Transverse colon (tissue), 4 donors: Measurements from ENCODE around the gene ATG9A. TPM values are rescaled to one million over a fixed set of nuclear protein-coding genes. Genes with fewer than 3 reads are reported as not detected.

Experiments
- DNase-seq: peaks from one replicate; pipeline ENCODE4 v3.0.0-alpha.2; 2019
- H3K27ac ChIP-seq, 4 donors: fragments of 200-600 bp; sonication (generic); 2 replicates each; pipeline ENCODE4 v1.5.1; 2016 to 2018; ENCODE audit warnings: inconsistent platforms in 4 of 4
- H3K27me3 ChIP-seq: fragments of 200-600 bp; sonication (generic); 2 replicates; pipeline ENCODE4 v1.5.1; 2017; ENCODE audit warnings: inconsistent platforms
- H3K36me3 ChIP-seq, 4 donors: fragments of 200-600 bp; sonication (generic); 2 replicates each; pipeline ENCODE4 v1.5.1; 2017 to 2019; ENCODE audit warnings: inconsistent platforms in 4 of 4
- H3K4me1 ChIP-seq, 4 donors: fragments of 200-600 bp; sonication (generic); 2 replicates each; pipeline ENCODE4 v1.5.1; 2017 to 2020; ENCODE audit warnings: inconsistent platforms in 4 of 4
- H3K4me3 ChIP-seq, 4 donors: fragments of 200-600 bp; sonication (generic); 1 replicate in 1 of 4; 2 replicates in 3 of 4; pipeline versions ENCODE4 v1.5.1 to v1.6.1; 2017 to 2019; ENCODE audit warnings: inconsistent platforms in 4 of 4
- H3K9me3 ChIP-seq, 2 donors: fragments of 200-600 bp; sonication (generic); 2 replicates each; pipeline ENCODE4 v1.5.1; 2017 to 2019; ENCODE audit warnings: inconsistent platforms in 2 of 2
- CTCF ChIP-seq, 5 experiments: fragments of 200-600 bp in 3 of 5; fragments of 450-650 bp in 2 of 5; sonication (generic) in 3 of 5; IDR thresholded peaks; 1 replicate in 2 of 5; 2 replicates in 3 of 5; pipeline ENCODE4 v1.5.1; 2016 to 2017; ENCODE audit warnings: antibody characterized with exemption in 5 of 5, inconsistent platforms in 3 of 5, mild to moderate bottlenecking in 2 of 5, moderate library complexity in 1 of 5
- EP300 ChIP-seq: sonication (generic); formaldehyde crosslinking; IDR thresholded peaks from one replicate; pipeline ENCODE4 v1.6.1; 2017; ENCODE audit warnings: antibody characterized with exemption, low read depth
- POLR2A ChIP-seq: fragments of 450-650 bp; IDR thresholded peaks from one replicate; pipeline ENCODE4 v1.6.1; 2016; ENCODE audit warnings: antibody characterized with exemption, mild to moderate bottlenecking, moderate library complexity
- POLR2AphosphoS5 ChIP-seq, 3 donors: sonication (generic); formaldehyde crosslinking; IDR thresholded peaks; one replicate each; pipeline ENCODE4 v1.6.1; 2016; ENCODE audit warnings: antibody characterized with exemption in 3 of 3
- WGBS, 2 donors: methylation state at CpG; one replicate each; pipeline ENCODE4 v1.1.5; 2018; ENCODE audit warnings: low coverage in 1 of 2; 5-methylcytosine and 5-hydroxymethylcytosine counted together
- in situ Hi-C, 4 donors: fragments of 200-750 bp; cut with MboI; loops; one replicate each; pipeline versions ENCODE4 v1.15.0 to v1.15.1; 2017; ENCODE audit warnings: low sequenced_read_pairs in 3 of 4, low pct_ligation_motif_present in 1 of 4, low pct_unique_long_range_greater_than_20kb in 1 of 4
- intact Hi-C: fragments of 100-400 bp; cut with DNase I; formaldehyde crosslinking; loops from one replicate; pipeline ENCODE4 v1.15.1; 2023; ENCODE audit warnings: low total_unique reads
- total RNA-seq, 4 donors: library from RNA; depleted of rRNA; stranded (reverse); fragments of >200 nt; gene quantifications; one replicate each; pipeline ENCODE4 v1.1.0, GENCODE V29; 2016

The ATG9A gene
- total RNA-seq, 4 donors from 2014 or later: 73.2 to 243 (median 82.7) TPM

- no peaks in the 10 kb centered on the region for H3K9me3 ChIP-seq
- no peak overlapping the region for H3K4me3 ChIP-seq
- peak overlapping the region; percentile 47 to 79 (median 74) for H3K27ac ChIP-seq
- peaks cover 0 to 41% (median 9%) of the 10 kb centered on the region in 4 donors for H3K36me3 ChIP-seq
- peak; percentile 38 for DNase-seq
- H3K27me3 ChIP-seq: no peaks in the 10 kb centered on the region
- intact Hi-C loops (no loop called here), in situ Hi-C loops (no loop called here)
- 53 to 85% methylated on average over 3 to 6 of the region's 6 CpGs for WGBS, 2 donors
- peaks cover 9 to 50% (median 24%) of the 10 kb centered on the region in 4 donors for H3K4me1 ChIP-seq
- TF ChIP-seq POLR2A (no peak), POLR2AphosphoS5 (IDR thresholded peaks at IDR 0.05) (peak in 2 of 3 donors; percentile 40 to 59)
Measured at GRCh38 chr2:219183151-219183772, 46.2 kb downstream of the ATG9A start.

GRCh38 chr2:219182331-219183150, 46.9 kb downstream of the ATG9A start:
- H3K9me3 ChIP-seq: no peaks in the 10 kb centered on the region
- WGBS, 2 donors: 70 to 90% methylated on average over 2 to 8 of the region's 8 CpGs
- in situ Hi-C loops: no loop called here
- peak overlapping the region; percentile 47 to 79 (median 74) for H3K27ac ChIP-seq
- intact Hi-C loops: no loop called here
- no peaks in the 10 kb centered on the region for H3K27me3 ChIP-seq
- TF ChIP-seq POLR2A (no peak), CTCF (IDR thresholded peaks at IDR 0.05) (no peak), EP300 (no peak), POLR2AphosphoS5 (IDR thresholded peaks at IDR 0.05) (peak in 1 of 3 donors; percentile 9)
- peaks cover 0 to 41% (median 9%) of the 10 kb centered on the region in 4 donors for H3K36me3 ChIP-seq
- DNase-seq: peak; percentile 61
- no peak overlapping the region for H3K4me3 ChIP-seq
- H3K4me1 ChIP-seq: peaks cover 9 to 50% (median 24%) of the 10 kb centered on the region in 4 donors

GRCh38 chr2:219181531-219181930, 47.9 kb downstream of the ATG9A start:
- peaks cover 0 to 41% (median 9%) of the 10 kb centered on the region in 4 donors for H3K36me3 ChIP-seq
- TF ChIP-seq POLR2AphosphoS5 (IDR thresholded peaks at IDR 0.05) (no peak), EP300 (no peak)
- in situ Hi-C loops (no loop called here), intact Hi-C loops (no loop called here)
- no peak overlapping the region for H3K4me3 ChIP-seq
- no peak for DNase-seq
- peak overlapping the region in 2 of 4 donors; percentile 71 to 79 for H3K27ac ChIP-seq
- H3K9me3 ChIP-seq: no peaks in the 10 kb centered on the region
- peaks cover 9 to 50% (median 24%) of the 10 kb centered on the region in 4 donors for H3K4me1 ChIP-seq
- H3K27me3 ChIP-seq: no peaks in the 10 kb centered on the region
- WGBS, 2 donors: 91 to 94% methylated on average over 5 to 6 of the region's 6 CpGs

- TF ChIP-seq CTCF (IDR thresholded peaks at IDR 0.05): no peak
- TF ChIP-seq POLR2A: no peak
- no peak for TF ChIP-seq POLR2AphosphoS5 (IDR thresholded peaks at IDR 0.05)
- TF ChIP-seq EP300: no peak
- in situ Hi-C loops (no loop called here), intact Hi-C loops (no loop called here)
- 89% methylated on average over 5 of the region's 5 CpGs; no CpG with 5 or more reads in 1 of the 2 donors for WGBS, 2 donors
- Histone ChIP-seq H3K27ac (no peak overlapping the region), H3K4me1 (peaks cover 9 to 51% (median 26%) of the 10 kb centered on the region in 4 donors), H3K36me3 (peaks cover 0 to 41% (median 9%) of the 10 kb centered on the region in 4 donors), H3K4me3 (no peak overlapping the region), H3K27me3 (no peaks in the 10 kb centered on the region), H3K9me3 (no peaks in the 10 kb centered on the region)
- no peak for DNase-seq
Measured at GRCh38 chr2:219180961-219181360, 48.5 kb downstream of the ATG9A start.
